Colonic mucosa (tissue), 4 donors: ENCODE data around the gene ST3GAL3. TPM values are rescaled to one million over a fixed set of nuclear protein-coding genes. Genes with fewer than 3 reads are reported as not detected.
A peak's percentile ranks its signal among the peaks of the same experiment; 100 is the strongest.

Experiments used
- DNase-seq: peaks from one replicate; pipeline ENCODE4 v3.0.0-alpha.2; 2020
- H3K27ac ChIP-seq: fragments of 200-600 bp; one replicate; pipeline ENCODE4 v1.8.0; 2021
- H3K27me3 ChIP-seq: fragments of 200-600 bp; one replicate; pipeline ENCODE4 v1.8.0; 2021
- H3K36me3 ChIP-seq: fragments of 200-600 bp; one replicate; pipeline ENCODE4 v1.8.0; 2021
- H3K4me1 ChIP-seq: fragments of 200-600 bp; one replicate; pipeline ENCODE4 v1.8.0; 2021; ENCODE audit warnings: mild to moderate bottlenecking
- H3K4me3 ChIP-seq: fragments of 200-600 bp; one replicate; pipeline ENCODE4 v1.8.0; 2021
- H3K9ac ChIP-seq, 2 donors: one replicate each; pipeline ENCODE4 v1.7.0; 2013; ENCODE audit warnings: control low read depth in 2 of 2, low read depth in 2 of 2, low read length in 2 of 2
- H3K9me3 ChIP-seq: fragments of 200-600 bp; one replicate; pipeline ENCODE4 v1.8.0; 2021
- CTCF ChIP-seq: fragments of 200-600 bp; IDR thresholded peaks from one replicate; pipeline ENCODE4 v1.8.0; 2022; ENCODE audit warnings: antibody characterized with exemption, mild to moderate bottlenecking
- intact Hi-C: fragments of 100-400 bp; cut with DNase I; formaldehyde crosslinking; loops from one replicate; pipeline ENCODE4 v1.14.1; 2022
- total RNA-seq, 2 donors: library from RNA; stranded (reverse); fragmentation: NEBNext Ultra II Directional in 1 of 2; extraction: Animal tissue kit (Norgen Biotek cat#: 25700) in 1 of 2; gene quantifications; one replicate each; pipeline ENCODE4 v1.2.1, GENCODE V29; 2021
- donor health status: healthy.
- donor health status: DM: no; HTN: no; CAD: no.
- donor health status: DM: no; HTN: no; CAD: no.

ST3GAL3 gene
- total RNA-seq, 2 donors from 2014 or later: 5.1 to 6.0 TPM

- TF ChIP-seq CTCF: no peak
- peaks cover 18% of the 10 kb centered on the region for H3K4me1 ChIP-seq
- H3K27ac ChIP-seq: peak overlapping the region; percentile 50
- peak overlapping the region; percentile 62 for H3K4me3 ChIP-seq
- DNase-seq: peak; percentile 40
- peak overlapping the region in 1 of 2 donors; percentile 69 for H3K9ac ChIP-seq
- H3K27me3 ChIP-seq: peaks cover 5% of the 10 kb centered on the region
- intact Hi-C loops: loop anchor here (5.0 to 10.0 kb wide), 3 partner anchors 108 to 402 kb away; partner anchors contain the start of gene PTPRF
- no peaks in the 10 kb centered on the region for H3K9me3 ChIP-seq
- no peaks in the 10 kb centered on the region for H3K36me3 ChIP-seq
Measured at GRCh38 chr1:43936431-43937151, 229.3 kb downstream of the ST3GAL3 start.

GRCh38 chr1:43937179-43937865, 230.0 kb downstream of the ST3GAL3 start:
- H3K9me3 ChIP-seq: no peaks in the 10 kb centered on the region
- H3K9ac ChIP-seq: no peak overlapping the region
- intact Hi-C loops: loop anchor here (5.0 to 10.0 kb wide), 3 partner anchors 107 to 403 kb away; partner anchors contain the start of gene PTPRF
- no peak for DNase-seq
- peaks cover 18% of the 10 kb centered on the region for H3K4me1 ChIP-seq
- no peak overlapping the region for H3K27ac ChIP-seq
- no peak for TF ChIP-seq CTCF
- peaks cover 5% of the 10 kb centered on the region for H3K27me3 ChIP-seq
- no peaks in the 10 kb centered on the region for H3K36me3 ChIP-seq
- peak overlapping the region; percentile 62 for H3K4me3 ChIP-seq

GRCh38 chr1:43938383-43938782, 231.0 kb downstream of the ST3GAL3 start:
- no peak overlapping the region for H3K9ac ChIP-seq
- H3K27me3 ChIP-seq: peaks cover 5% of the 10 kb centered on the region
- intact Hi-C loops: loop anchor here (5.0 to 10.0 kb wide), 3 partner anchors 106 to 404 kb away; partner anchors contain the start of gene PTPRF
- no peak for DNase-seq
- H3K9me3 ChIP-seq: no peaks in the 10 kb centered on the region
- H3K36me3 ChIP-seq: no peaks in the 10 kb centered on the region
- peaks cover 18% of the 10 kb centered on the region for H3K4me1 ChIP-seq
- TF ChIP-seq CTCF: no peak
- no peak overlapping the region for H3K27ac ChIP-seq
- no peak overlapping the region for H3K4me3 ChIP-seq

GRCh38 chr1:43938892-43939587, 231.7 kb downstream of the ST3GAL3 start:
- no peaks in the 10 kb centered on the region for H3K27me3 ChIP-seq
- H3K9me3 ChIP-seq: no peaks in the 10 kb centered on the region
- no peaks in the 10 kb centered on the region for H3K36me3 ChIP-seq
- no peak for TF ChIP-seq CTCF
- no peak overlapping the region for H3K9ac ChIP-seq
- DNase-seq: no peak
- no peak overlapping the region for H3K27ac ChIP-seq
- peaks cover 12% of the 10 kb centered on the region for H3K4me1 ChIP-seq
- intact Hi-C loops: loop anchor here (5.0 to 10.0 kb wide), 3 partner anchors 106 to 404 kb away; partner anchors contain the start of gene PTPRF
- H3K4me3 ChIP-seq: no peak overlapping the region

GRCh38 chr1:43942411-43942810, 235.1 kb downstream of the ST3GAL3 start:
- H3K36me3 ChIP-seq: no peaks in the 10 kb centered on the region
- H3K4me3 ChIP-seq: no peak overlapping the region
- intact Hi-C loops: no loop called here
- DNase-seq: no peak
- H3K4me1 ChIP-seq: peaks cover 3% of the 10 kb centered on the region
- TF ChIP-seq CTCF: no peak
- H3K9ac ChIP-seq: no peak overlapping the region
- H3K27me3 ChIP-seq: no peaks in the 10 kb centered on the region
- no peaks in the 10 kb centered on the region for H3K9me3 ChIP-seq
- no peak overlapping the region for H3K27ac ChIP-seq
